H9 (cell line): ENCODE results near the gene ALDH1A1. TPM values are rescaled to one million over a fixed set of nuclear protein-coding genes. Genes with fewer than 3 reads are reported as not detected.

Experiments
- DNase-seq: peaks from one replicate; pipeline ENCODE4 v3.0.0-alpha.2; 2017
- H2AFZ ChIP-seq: one replicate; pipeline ENCODE4 v1.6.1; 2013; ENCODE audit warnings: mild to moderate bottlenecking, low read length, control low read depth, moderate library complexity
- H2AK5ac ChIP-seq: 2 replicates; pipeline ENCODE4 v1.6.1; 2013; ENCODE audit warnings: low read length, control low read depth, mixed read lengths; ENCODE audit not compliant: insufficient read length
- H2BK120ac ChIP-seq: one replicate; pipeline ENCODE4 v1.6.1; 2013; ENCODE audit warnings: low read depth, mild to moderate bottlenecking, low read length, control low read depth, inconsistent platforms; ENCODE audit not compliant: poor library complexity, severe bottlenecking
- H2BK12ac ChIP-seq: 2 replicates; pipeline ENCODE4 v1.6.1; 2013; ENCODE audit warnings: low read length, control low read depth, mixed read lengths, low read depth; ENCODE audit not compliant: insufficient read length
- H2BK15ac ChIP-seq: 2 replicates; pipeline ENCODE4 v1.6.1; 2013; ENCODE audit warnings: low read depth, low read length, control low read depth
- H2BK20ac ChIP-seq: one replicate; pipeline ENCODE4 v1.6.1; 2013; ENCODE audit warnings: low read depth, mild to moderate bottlenecking, low read length, control low read depth, inconsistent platforms; ENCODE audit not compliant: poor library complexity, severe bottlenecking
- H2BK5ac ChIP-seq: 2 replicates; pipeline ENCODE4 v1.6.1; 2013; ENCODE audit warnings: low read length, control low read depth, mixed read lengths; ENCODE audit not compliant: insufficient read length
- H3K14ac ChIP-seq: 2 replicates; pipeline ENCODE4 v1.6.1; 2013; ENCODE audit warnings: low read length, control low read depth; ENCODE audit not compliant: insufficient read depth
- H3K18ac ChIP-seq: 2 replicates; pipeline ENCODE4 v1.6.1; 2013; ENCODE audit warnings: low read depth, mild to moderate bottlenecking, mixed read lengths, low read length, control low read depth; ENCODE audit not compliant: insufficient read length
- H3K23ac ChIP-seq: 2 replicates; pipeline ENCODE4 v1.6.1; 2013; ENCODE audit warnings: low read length, control low read depth, mixed read lengths, low read depth; ENCODE audit not compliant: insufficient read length
- H3K23me2 ChIP-seq: 2 replicates; pipeline ENCODE4 v1.6.1; 2013; ENCODE audit warnings: low read depth, mild to moderate bottlenecking, mixed read lengths, low read length, control low read depth; ENCODE audit not compliant: insufficient read length, poor library complexity, severe bottlenecking
- H3K27ac ChIP-seq: 2 replicates; pipeline ENCODE4 v1.5.1; 2013; ENCODE audit warnings: low read length, control low read depth, mixed read lengths, low read depth; ENCODE audit not compliant: insufficient read length
- H3K27me3 ChIP-seq: 2 replicates; pipeline ENCODE4 v1.6.1; 2013; ENCODE audit warnings: low read length, control low read depth, inconsistent platforms; ENCODE audit not compliant: insufficient read depth
- H3K4ac ChIP-seq: 2 replicates; pipeline ENCODE4 v1.6.1; 2013; ENCODE audit warnings: low read depth, mild to moderate bottlenecking, control low read depth, inconsistent platforms, low read length, moderate library complexity
- H3K4me1 ChIP-seq: 2 replicates; pipeline ENCODE4 v1.6.1; 2013; ENCODE audit warnings: low read length, control low read depth, inconsistent platforms; ENCODE audit not compliant: insufficient read depth
- H3K4me2 ChIP-seq: 2 replicates; pipeline ENCODE4 v1.6.1; 2013; ENCODE audit warnings: low read length, control low read depth, mixed read lengths; ENCODE audit not compliant: insufficient read length, insufficient read depth
- H3K56ac ChIP-seq: 2 replicates; pipeline ENCODE4 v1.6.1; 2013; ENCODE audit warnings: low read depth, mild to moderate bottlenecking, mixed read lengths, low read length, control low read depth; ENCODE audit not compliant: insufficient read length
- H3K79me1 ChIP-seq: 2 replicates; pipeline ENCODE4 v1.6.1; 2013; ENCODE audit warnings: low read depth, mild to moderate bottlenecking, moderate library complexity, low read length, control low read depth, inconsistent platforms; ENCODE audit not compliant: insufficient read depth, poor library complexity, severe bottlenecking
- H3K79me2 ChIP-seq: 2 replicates; pipeline ENCODE4 v1.6.1; 2013; ENCODE audit warnings: low read length, control low read depth, inconsistent platforms; ENCODE audit not compliant: insufficient read depth
- H3K9ac ChIP-seq: 2 replicates; pipeline ENCODE4 v1.6.1; 2013; ENCODE audit warnings: low read length, control low read depth, mixed read lengths; ENCODE audit not compliant: insufficient read length; ENCODE audit errors: extremely low read depth
- H3K9me3 ChIP-seq: one replicate; pipeline ENCODE4 v1.6.1; 2013; ENCODE audit warnings: low read depth, low read length, inconsistent platforms; ENCODE audit not compliant: control insufficient read depth
- H3T11ph ChIP-seq: one replicate; pipeline ENCODE4 v1.6.1; 2013; ENCODE audit warnings: mild to moderate bottlenecking, low read length, control low read depth, inconsistent platforms
- H4K20me1 ChIP-seq: one replicate; pipeline ENCODE4 v1.6.1; 2013; ENCODE audit not compliant: control insufficient read depth, insufficient read length, insufficient read depth
- H4K5ac ChIP-seq: 2 replicates; pipeline ENCODE4 v1.6.1; 2013; ENCODE audit warnings: low read depth, mild to moderate bottlenecking, mixed read lengths, low read length, control low read depth; ENCODE audit not compliant: insufficient read length
- H4K8ac ChIP-seq: replicated peaks from 2 replicates; pipeline ENCODE4 v1.6.1; 2013; ENCODE audit warnings: low read length, control low read depth, mixed read lengths, low read depth; ENCODE audit not compliant: insufficient read length
- H4K91ac ChIP-seq: 2 replicates; pipeline ENCODE4 v1.6.1; 2013; ENCODE audit warnings: low read depth, mild to moderate bottlenecking, moderate library complexity, mixed read lengths, low read length, control low read depth; ENCODE audit not compliant: insufficient read length
- H3K27ac Mint-ChIP-seq, 3 experiments: 2 replicates in 2 of 3; 3 replicates in 1 of 3; pipeline ENCODE4 v1.8.0; 2020 to 2021; ENCODE audit warnings: mixed read lengths in 3 of 3, mild to moderate bottlenecking in 1 of 3, moderate library complexity in 1 of 3
- H3K27me3 Mint-ChIP-seq: 2 replicates; pipeline ENCODE4 v1.8.0; 2021; ENCODE audit warnings: low read depth, mild to moderate bottlenecking, moderate library complexity, mixed read lengths
- H3K36me3 Mint-ChIP-seq, 3 experiments: 2 replicates in 2 of 3; 3 replicates in 1 of 3; pipeline ENCODE4 v1.8.0; 2020 to 2021; ENCODE audit warnings: low read depth in 3 of 3, mixed read lengths in 3 of 3; ENCODE audit not compliant: insufficient read depth in 1 of 3
- H3K4me1 Mint-ChIP-seq, 2 experiments: 2 replicates each; pipeline ENCODE4 v1.8.0; 2020; ENCODE audit warnings: mixed read lengths in 2 of 2
- H3K4me3 Mint-ChIP-seq, 2 experiments: 2 replicates in 1 of 2; 3 replicates in 1 of 2; pipeline ENCODE4 v1.8.0; 2020 to 2021; ENCODE audit warnings: mild to moderate bottlenecking in 2 of 2, mixed read lengths in 2 of 2, moderate library complexity in 1 of 2
- H3K9me3 Mint-ChIP-seq, 2 experiments: 2 replicates in 1 of 2; 3 replicates in 1 of 2; pipeline ENCODE4 v1.8.0; 2020; ENCODE audit warnings: mild to moderate bottlenecking in 2 of 2, mixed read lengths in 2 of 2, moderate library complexity in 1 of 2
- CTCF ChIP-seq: fragments of 200-600 bp; sonication (generic); conservative IDR thresholded peaks from 3 replicates; pipeline ENCODE4 v1.8.0; 2021; ENCODE audit warnings: antibody characterized with exemption, mild to moderate bottlenecking
- WGBS: extraction: QIAGEN DNeasy Blood & Tissue Kit; methylation state at CpG from one replicate; pipeline ENCODE4 v1.1.7; 2013; ENCODE audit warnings: missing lambda C conversion rate, low lambda C conversion rate, mixed read lengths; ENCODE audit not compliant: insufficient read length; ENCODE audit errors: extremely low coverage; 5-methylcytosine and 5-hydroxymethylcytosine counted together
- total RNA-seq: library from RNA; stranded (reverse); gene quantifications from 2 replicates; pipeline ENCODE4 v1.2.1, GENCODE V29; 2021

The ALDH1A1 gene
- total RNA-seq, 1 experiment from 2014 or later, result 1.1 TPM

GRCh38 chr9:72930828-72931227 is 22.0 kb downstream of the ALDH1A1 start:
- Histone ChIP-seq H2AK5ac (no peak overlapping the region), H3K23me2 (no peaks in the 10 kb centered on the region), H3K27ac (no peak overlapping the region), H2AFZ (no peak overlapping the region), H3K23ac (no peak overlapping the region), H3K27me3 (no peaks in the 10 kb centered on the region), H4K8ac (no peak overlapping the region), H2BK5ac (no peak overlapping the region), H3K14ac (no peak overlapping the region), H4K5ac (no peak overlapping the region), H3K9ac (no peak overlapping the region), H3K79me2 (no peaks in the 10 kb centered on the region), H3K79me1 (no peaks in the 10 kb centered on the region), H2BK15ac (no peak overlapping the region), H3K4ac (no peak overlapping the region), H2BK120ac (no peak overlapping the region), H4K91ac (no peak overlapping the region), H3K18ac (no peak overlapping the region), H3K4me2 (no peak overlapping the region), H2BK12ac (no peak overlapping the region), H4K20me1 (no peaks in the 10 kb centered on the region), H3K4me1 (no peaks in the 10 kb centered on the region), H3T11ph (no peak overlapping the region), H2BK20ac (no peak overlapping the region), H3K9me3 (no peaks in the 10 kb centered on the region), H3K56ac (no peak overlapping the region)
- peak; percentile 55 for DNase-seq
- Mint-ChIP-seq H3K9me3 (no peaks in the 10 kb centered on the region), H3K4me3 (no peak overlapping the region), H3K4me1 (peaks cover 0 to 7% of the 10 kb centered on the region in 2 experiments; a peak in 1 of 4 replicates), H3K27me3 (no peaks in the 10 kb centered on the region), H3K27ac (no peak overlapping the region), H3K36me3 (no peaks in the 10 kb centered on the region)
- no CpG with 5 or more reads among the region's 10 CpGs for WGBS
- TF ChIP-seq CTCF, result peak; percentile 57
